Caco-2 (cell line): ENCODE data around the gene SLAMF6. TPM values are rescaled to one million over a fixed set of nuclear protein-coding genes. Genes with fewer than 3 reads are reported as not detected.

Experiments used
- BruUV-seq: library from RNA; stranded (reverse); fragments of 400-500 nt; replicated peaks from 2 replicates; lab custom pipeline; 2021; lab: Mats Ljungman, UMichigan
- CTCF ChIA-PET: fragments of 300-600 bp; sonication (Branson Sonifier 250); formaldehyde crosslinking; loops from one replicate; lab custom pipeline; 2022; ENCODE audit warnings: antibody characterized with exemption; lab: Charles Lee
- POLR2A ChIA-PET: fragments of 300-600 bp; sonication (Branson Sonifier 250); formaldehyde crosslinking; loops from one replicate; lab custom pipeline; 2022; ENCODE audit warnings: antibody characterized with exemption; lab: Charles Lee
- DNase-seq, 2 experiments: peaks; one replicate each; pipeline versions ENCODE4 v3.0.0 to v3.0.0-alpha.2; 2020 to 2022
- H3K27me3 ChIP-seq: replicated peaks from 2 replicates; pipeline ENCODE4 v1.6.0; 2011; ENCODE audit warnings: low read length; ENCODE audit not compliant: control insufficient read depth, insufficient read depth
- H3K36me3 ChIP-seq: 2 replicates; pipeline ENCODE4 v1.5.1; 2011; ENCODE audit warnings: low read length; ENCODE audit not compliant: control insufficient read depth, insufficient read depth
- H3K4me1 ChIP-seq: fragments of 250-450 bp; sonication (Bioruptor Pico); 2 replicates; pipeline ENCODE4 v1.5.1; 2020; ENCODE audit warnings: mild to moderate bottlenecking
- H3K4me3 ChIP-seq: 2 replicates; pipeline ENCODE4 v1.5.1; 2011; ENCODE audit warnings: low read depth, mild to moderate bottlenecking, control low read depth, low read length
- H3K9me3 ChIP-seq: fragments of 250-450 bp; sonication (Bioruptor Pico); 2 replicates; pipeline ENCODE4 v1.5.1; 2020; ENCODE audit warnings: mild to moderate bottlenecking, moderate library complexity
- H3K27ac Mint-ChIP-seq: one replicate; pipeline ENCODE4 v1.8.0; 2022; ENCODE audit warnings: mixed read lengths; ENCODE audit not compliant: unreplicated experiment
- H3K27me3 Mint-ChIP-seq: one replicate; pipeline ENCODE4 v1.8.0; 2022; ENCODE audit warnings: mixed read lengths; ENCODE audit not compliant: insufficient read depth, unreplicated experiment
- H3K36me3 Mint-ChIP-seq: one replicate; pipeline ENCODE4 v1.8.0; 2022; ENCODE audit warnings: mild to moderate bottlenecking, mixed read lengths; ENCODE audit not compliant: insufficient read depth, unreplicated experiment
- H3K4me1 Mint-ChIP-seq: one replicate; pipeline ENCODE4 v1.8.0; 2022; ENCODE audit warnings: low read depth, mixed read lengths; ENCODE audit not compliant: unreplicated experiment
- H3K4me3 Mint-ChIP-seq: one replicate; pipeline ENCODE4 v1.8.0; 2022; ENCODE audit warnings: mild to moderate bottlenecking, moderate library complexity, mixed read lengths; ENCODE audit not compliant: unreplicated experiment
- H3K9me3 Mint-ChIP-seq: one replicate; pipeline ENCODE4 v1.8.0; 2022; ENCODE audit warnings: mixed read lengths; ENCODE audit not compliant: unreplicated experiment
- CTCF ChIP-seq, 2 experiments: fragments of 200-600 bp in 1 of 2; IDR thresholded peaks; 1 replicate in 1 of 2; 2 replicates in 1 of 2; pipeline versions ENCODE4 v1.5.1 to v1.8.0; 2011 to 2022; ENCODE audit warnings: antibody characterized with exemption in 1 of 2, control low read depth in 1 of 2, inconsistent platforms in 1 of 2, low read depth in 1 of 2, low read length in 1 of 2, mild to moderate bottlenecking in 1 of 2, moderate library complexity in 1 of 2; ENCODE audit not compliant: insufficient read depth in 1 of 2, severe bottlenecking in 1 of 2, unreplicated experiment in 1 of 2
- intact Hi-C: fragments of 100-400 bp; cut with micrococcal nuclease; formaldehyde crosslinking; loops from one replicate; pipeline ENCODE4 v1.10.0; 2022; ENCODE audit not compliant: unreplicated experiment
- total RNA-seq: library from RNA; stranded (reverse); gene quantifications from 2 replicates; pipeline ENCODE4 v1.2.3, GENCODE V29; 2022

SLAMF6 gene
- total RNA-seq, 1 experiment from 2014 or later, result not detected

GRCh38 chr1:160558660-160559380 lies 35.8 kb upstream of the SLAMF6 start:
- Mint-ChIP-seq H3K9me3 (no peaks in the 10 kb centered on the region), H3K36me3 (no peaks in the 10 kb centered on the region), H3K27me3 (peaks cover 5% of the 10 kb centered on the region), H3K4me3 (no peak overlapping the region), H3K27ac (no peak overlapping the region), H3K4me1 (no peaks in the 10 kb centered on the region)
- Histone ChIP-seq H3K36me3 (no peaks in the 10 kb centered on the region), H3K27me3 (no peaks in the 10 kb centered on the region), H3K4me3 (no peak overlapping the region), H3K4me1 (no peaks in the 10 kb centered on the region), H3K9me3 (peaks cover 9% of the 10 kb centered on the region)
- intact Hi-C loops, result no loop called here
- TF ChIP-seq CTCF (IDR thresholded peaks at IDR 0.05; ENCODE audit: insufficient read depth in 1 of 2, low read depth in 1 of 2, low read length in 1 of 2, severe bottlenecking in 1 of 2, unreplicated experiment in 1 of 2), result no peak
- no TSS peak for BruUV-seq
- ChIA-PET POLR2A (no interaction called here), CTCF (no interaction called here)
- no peak for DNase-seq

- Mint-ChIP-seq H3K27me3 (peaks cover 3% of the 10 kb centered on the region), H3K27ac (no peak overlapping the region), H3K4me3 (no peak overlapping the region), H3K36me3 (no peaks in the 10 kb centered on the region), H3K9me3 (no peaks in the 10 kb centered on the region), H3K4me1 (no peaks in the 10 kb centered on the region)
- intact Hi-C loops, result no loop called here
- BruUV-seq, result no TSS peak
- DNase-seq, result no peak
- no peak for TF ChIP-seq CTCF (IDR thresholded peaks at IDR 0.05; ENCODE audit: insufficient read depth in 1 of 2, low read depth in 1 of 2, low read length in 1 of 2, severe bottlenecking in 1 of 2, unreplicated experiment in 1 of 2)
- no peaks in the 10 kb centered on the region for H3K9me3 ChIP-seq
- no peak overlapping the region for H3K4me3 ChIP-seq
- H3K27me3 ChIP-seq, result no peaks in the 10 kb centered on the region
- ChIA-PET POLR2A (no interaction called here), CTCF (no interaction called here)
- H3K36me3 ChIP-seq, result no peaks in the 10 kb centered on the region
- no peaks in the 10 kb centered on the region for H3K4me1 ChIP-seq
Observed at GRCh38 chr1:160553778-160554177, 30.7 kb upstream of the SLAMF6 start.

GRCh38 chr1:160552425-160552824 lies 29.4 kb upstream of the SLAMF6 start:
- Histone ChIP-seq H3K27me3 (no peaks in the 10 kb centered on the region), H3K4me3 (no peak overlapping the region), H3K9me3 (no peaks in the 10 kb centered on the region), H3K4me1 (no peaks in the 10 kb centered on the region), H3K36me3 (no peaks in the 10 kb centered on the region)
- no peak for DNase-seq
- Mint-ChIP-seq H3K27me3 (peaks cover 3% of the 10 kb centered on the region), H3K9me3 (no peaks in the 10 kb centered on the region), H3K4me3 (no peak overlapping the region), H3K36me3 (no peaks in the 10 kb centered on the region), H3K27ac (no peak overlapping the region), H3K4me1 (no peaks in the 10 kb centered on the region)
- intact Hi-C loops, result no loop called here
- no peak for TF ChIP-seq CTCF (IDR thresholded peaks at IDR 0.05; ENCODE audit: insufficient read depth in 1 of 2, low read depth in 1 of 2, low read length in 1 of 2, severe bottlenecking in 1 of 2, unreplicated experiment in 1 of 2)
- no TSS peak for BruUV-seq
- ChIA-PET POLR2A (no interaction called here), CTCF (no interaction called here)
